GM19438 (cell line): ENCODE results near the gene FRS2.

Source experiments
- ATAC-seq: cut with Tn5 transposase; IDR thresholded peaks from one replicate; pipeline ENCODE4 v1.9.1; 2021; ENCODE audit warnings: low read depth; ENCODE audit not compliant: unreplicated experiment

Gene FRS2

DNA sequence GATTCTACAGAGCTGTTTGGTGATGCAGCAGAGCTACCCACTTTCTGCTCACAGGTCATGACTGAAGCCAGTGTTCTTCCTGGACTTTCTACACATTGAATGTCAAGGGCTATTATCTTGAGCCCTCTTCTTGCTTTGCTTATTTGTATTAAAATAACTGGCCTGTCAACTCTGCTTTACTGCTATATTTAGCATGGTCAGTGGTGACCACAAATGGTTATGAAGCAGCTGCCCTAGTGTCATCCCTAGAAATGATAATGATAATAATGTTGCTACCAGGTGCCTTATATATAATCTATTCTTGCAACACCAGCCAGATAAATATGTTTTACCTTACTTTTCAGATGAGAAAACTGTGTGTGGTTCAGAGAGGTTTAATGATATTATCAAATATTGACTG is 143.2 kb downstream of the FRS2 start:
- no peak for ATAC-seq

DNA sequence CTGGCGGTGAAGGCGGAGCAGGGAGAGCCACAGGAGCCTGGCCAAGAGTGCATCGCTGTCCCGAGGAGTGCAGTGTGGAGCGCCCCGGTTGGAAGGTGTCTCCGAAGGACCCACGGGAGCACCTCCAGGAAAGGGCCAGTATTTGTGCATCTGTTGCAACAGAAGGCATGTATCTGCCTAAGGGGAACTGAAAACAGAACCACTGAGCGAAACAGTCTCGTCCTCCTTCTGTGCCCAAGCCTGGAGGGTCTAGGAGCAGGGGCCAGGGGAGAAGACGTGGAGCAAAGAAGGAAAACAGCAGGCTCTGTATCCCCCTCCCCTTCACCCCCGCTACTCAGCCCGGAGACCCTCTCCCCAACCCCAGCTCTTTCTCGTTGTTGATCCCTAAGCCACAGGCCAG is 145.8 kb downstream of the FRS2 start:
- ATAC-seq, result no peak

- ATAC-seq, result no peak
These were observed 148.9 kb downstream of the FRS2 start for GRCh38 chr12:69619050-69619449.

DNA sequence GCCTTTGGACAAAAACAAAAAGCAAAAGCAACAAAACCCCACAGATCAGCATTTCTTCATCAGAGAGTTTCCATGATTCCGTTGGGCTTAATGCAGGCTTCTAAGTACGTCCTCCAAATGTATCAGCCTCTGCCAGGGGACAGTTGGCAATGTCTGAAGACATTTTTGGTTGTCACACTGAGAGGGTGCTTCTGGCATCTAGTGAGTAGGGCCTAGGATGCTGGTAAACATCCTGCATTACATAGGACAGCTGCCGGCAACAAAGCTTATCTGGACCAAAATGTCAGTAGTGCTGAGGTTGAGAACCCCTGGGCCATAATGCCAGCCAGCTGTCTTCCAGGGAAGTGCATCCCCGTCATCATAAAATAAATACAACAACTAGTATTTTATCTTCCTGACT is 149.9 kb downstream of the FRS2 start:
- no peak for ATAC-seq

- ATAC-seq, result no peak
These were observed 150.7 kb downstream of the FRS2 start for GRCh38 chr12:69620921-69621320.

GRCh38 chr12:69621551-69621950 is 151.4 kb downstream of the FRS2 start:
- ATAC-seq, result no peak

- no peak for ATAC-seq
These were observed 153.8 kb downstream of the FRS2 start for GRCh38 chr12:69623970-69624369.

DNA sequence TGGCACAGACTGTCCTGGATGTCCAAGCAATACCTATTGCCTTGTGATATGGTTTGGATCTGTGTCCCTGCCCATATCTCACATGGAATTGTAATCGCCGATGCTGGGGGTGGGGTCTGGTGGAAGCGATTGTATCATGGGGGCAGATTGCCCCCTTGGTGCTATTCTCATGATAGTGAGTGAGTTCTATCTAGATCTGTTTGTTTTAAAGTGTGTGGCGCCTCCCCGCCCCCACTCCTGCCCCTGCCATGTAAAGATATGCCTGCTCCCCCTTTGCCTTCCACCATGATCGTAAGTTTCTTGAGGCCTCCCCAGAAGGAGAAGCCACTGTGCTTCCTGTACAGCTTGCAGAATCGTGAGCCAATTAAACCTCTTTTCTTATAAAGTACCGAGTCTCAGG is 157.3 kb downstream of the FRS2 start:
- no peak for ATAC-seq
